ENCODE measurements around the gene EFR3B. TPM values are rescaled to one million over a fixed set of nuclear protein-coding genes. Genes with fewer than 3 reads are reported as not detected.

EFR3B gene
- total RNA-seq, 1 donor, result under 0.01 TPM

- no peak for DNase-seq (ENCODE audit: low read depth)
- no peak for TF ChIP-seq CTCF (IDR thresholded peaks at IDR 0.05; ENCODE audit: insufficient read depth, low read depth, low read length)
- H3K4me3 ChIP-seq (ENCODE audit: low read depth, low read length), result no peak overlapping the region
Measured at GRCh38 chr2:25164561-25164960, 122.7 kb downstream of the EFR3B start.

GRCh38 chr2:25165992-25166875, 124.4 kb downstream of the EFR3B start:
- H3K4me3 ChIP-seq (ENCODE audit: low read depth, low read length), result no peak overlapping the region
- DNase-seq (ENCODE audit: low read depth), result no peak
- no peak for TF ChIP-seq CTCF (IDR thresholded peaks at IDR 0.05; ENCODE audit: insufficient read depth, low read depth, low read length)

- H3K4me3 ChIP-seq (ENCODE audit: low read depth, low read length), result peak within 1 kb of the TSS; percentile 32
- TF ChIP-seq CTCF (IDR thresholded peaks at IDR 0.05; ENCODE audit: insufficient read depth, low read depth, low read length), result no peak
- peak; percentile 13 for DNase-seq (ENCODE audit: low read depth)
Measured at GRCh38 chr2:25168256-25169072, 126.6 kb downstream of the EFR3B start, which contains the start of gene POMC. TSS of gene POMC (minus strand) at chr2:25168580. CDS start at chr2:25164772, 3,808 bp downstream.

- TF ChIP-seq CTCF (IDR thresholded peaks at IDR 0.05; ENCODE audit: insufficient read depth, low read depth, low read length), result no peak
- DNase-seq (ENCODE audit: low read depth), result no peak
Measured at GRCh38 chr2:25169073-25169470, 127.2 kb downstream of the EFR3B start.

GRCh38 chr2:25170888-25171287, 129.0 kb downstream of the EFR3B start:
- DNase-seq (ENCODE audit: low read depth), result no peak
- no peak overlapping the region for H3K4me3 ChIP-seq (ENCODE audit: low read depth, low read length)
- no peak for TF ChIP-seq CTCF (IDR thresholded peaks at IDR 0.05; ENCODE audit: insufficient read depth, low read depth, low read length)

More at GRCh38 chr2:25169073-25169470, 127.2 kb downstream of the EFR3B start:
- no peak overlapping the region for H3K4me3 ChIP-seq (ENCODE audit: low read depth, low read length)

GRCh38 chr2:25173719-25174118, 131.8 kb downstream of the EFR3B start:
- DNase-seq (ENCODE audit: low read depth), result no peak
- TF ChIP-seq CTCF (IDR thresholded peaks at IDR 0.05; ENCODE audit: insufficient read depth, low read depth, low read length), result no peak
- no peak overlapping the region for H3K4me3 ChIP-seq (ENCODE audit: low read depth, low read length)

Measured in fibroblast of villous mesenchyme (primary cell).